ENCODE results near the gene HECW1.
"Not testable (repeated sequence)": the region's sequence is repeated elsewhere in the genome, so short reads cannot be mapped to it uniquely, and the experiment has no call there.

Gene HECW1

DNA sequence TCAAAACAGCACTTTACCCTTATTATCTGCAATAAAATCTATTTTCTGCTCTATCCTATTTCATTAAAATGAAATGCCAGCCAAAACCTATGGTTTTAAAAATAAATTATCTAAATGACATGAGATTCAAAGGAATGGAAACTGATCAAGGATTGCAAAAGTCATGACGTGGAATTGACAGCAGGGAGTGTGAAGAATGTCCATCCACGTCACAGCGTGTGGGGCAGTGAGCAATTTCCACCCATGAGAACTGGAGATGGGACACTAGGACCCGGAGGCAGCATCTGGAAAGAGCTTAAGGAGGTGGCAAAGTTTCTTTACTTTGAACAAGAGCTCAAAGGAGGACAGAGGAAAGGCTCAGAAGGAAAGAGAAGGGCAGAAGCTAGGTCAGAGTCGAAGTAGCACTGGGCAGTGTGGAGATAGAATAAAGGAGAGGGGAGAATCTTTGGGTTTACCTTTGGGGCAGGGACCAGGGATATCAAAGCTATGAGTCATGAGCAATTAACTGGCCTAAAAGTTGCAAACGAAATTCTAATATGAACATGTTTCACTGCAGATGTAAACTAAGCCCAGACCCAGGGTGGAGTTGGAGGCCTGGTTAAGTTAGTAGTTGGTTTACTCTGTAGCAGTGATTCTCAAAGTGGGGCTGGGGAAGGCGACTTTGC is 445.5 kb downstream of the HECW1 start:
- DNase-seq, result no peak

DNA sequence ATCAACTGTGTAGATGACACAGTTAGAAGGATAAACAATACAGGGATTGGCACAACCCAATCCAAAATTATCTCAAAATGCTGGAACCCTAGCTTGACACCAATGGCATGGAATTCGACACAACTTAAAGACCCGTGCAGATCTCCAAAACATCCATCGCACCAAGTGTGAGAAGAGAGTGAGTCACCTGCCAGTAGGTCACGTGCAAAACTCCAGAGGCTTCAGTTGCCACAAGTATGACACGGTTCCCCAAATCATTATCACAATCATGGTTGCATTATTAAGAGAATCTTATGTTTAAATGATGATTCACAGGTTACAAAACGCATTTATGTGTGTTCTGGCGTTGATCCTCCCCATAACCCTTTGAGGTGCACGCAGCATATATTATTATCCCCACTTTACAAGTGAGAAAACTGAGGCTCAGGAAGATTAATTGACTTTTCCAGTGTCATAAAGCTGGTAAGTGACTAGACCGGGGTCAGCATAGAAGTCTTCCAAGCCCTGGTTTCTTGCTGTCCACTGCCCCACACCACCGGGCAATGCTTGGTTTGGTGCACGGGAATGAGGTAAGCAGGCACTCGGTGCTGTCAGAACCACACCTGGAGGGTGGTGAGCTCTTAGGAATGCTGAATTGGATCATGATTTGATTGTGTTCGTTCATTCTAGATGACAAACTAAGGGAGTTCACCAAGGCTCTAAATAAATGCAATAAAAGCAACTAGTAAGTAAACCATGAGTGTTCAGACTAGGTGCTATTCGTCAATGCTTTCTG is 446.9 kb downstream of the HECW1 start:
- DNase-seq, result no peak

DNA sequence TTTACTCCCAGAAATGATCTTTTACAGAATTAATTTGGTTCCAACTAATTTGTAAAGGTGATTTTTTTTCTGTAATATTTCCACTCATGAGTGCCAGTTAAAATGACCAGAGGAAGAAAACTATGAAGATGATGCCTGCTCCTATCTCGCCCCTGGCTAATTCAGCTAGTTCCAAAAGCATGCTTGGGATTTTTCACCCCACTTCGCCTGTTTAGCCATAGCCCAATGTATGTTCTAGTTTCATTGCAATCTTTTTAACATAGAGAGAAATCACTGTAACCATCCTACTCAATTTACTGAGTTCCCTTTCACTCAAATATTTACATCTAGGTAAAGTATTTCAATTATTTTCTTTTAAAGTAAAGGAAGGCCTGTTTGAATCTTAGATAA is 447.5 kb downstream of the HECW1 start:
- no peak for DNase-seq

- no peak for DNase-seq
These were observed 448.4 kb downstream of the HECW1 start for GRCh38 chr7:43560742-43561330.

GRCh38 chr7:43562383-43562782 is 449.9 kb downstream of the HECW1 start:
- DNase-seq, result no peak

- no peak for DNase-seq
These were observed 453.3 kb downstream of the HECW1 start for GRCh38 chr7:43565786-43566185.

DNA sequence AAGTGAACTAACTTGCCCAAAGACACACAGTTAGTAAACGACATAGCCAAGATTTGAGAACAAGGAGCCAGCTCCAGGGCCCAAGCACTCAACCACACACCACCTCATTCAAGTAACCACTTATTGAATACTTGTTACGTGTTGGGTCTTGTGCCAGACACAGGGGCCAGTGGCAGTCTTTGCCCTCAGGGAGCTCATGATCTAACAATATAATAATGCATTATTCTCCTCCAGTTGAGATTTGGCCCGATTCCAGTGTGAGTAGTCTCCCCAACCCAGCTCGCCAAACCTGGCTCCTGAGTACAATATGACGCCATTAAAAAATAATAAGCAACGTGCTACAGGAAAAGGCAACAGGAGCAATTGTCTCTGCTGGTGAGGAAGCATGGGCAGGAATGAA is 456.1 kb downstream of the HECW1 start:
- DNase-seq, result no peak

- no peak for DNase-seq
These were observed 457.0 kb downstream of the HECW1 start for GRCh38 chr7:43569424-43569823.

- DNase-seq, result no peak
These were observed 458.4 kb downstream of the HECW1 start for GRCh38 chr7:43570688-43571365.

DNA sequence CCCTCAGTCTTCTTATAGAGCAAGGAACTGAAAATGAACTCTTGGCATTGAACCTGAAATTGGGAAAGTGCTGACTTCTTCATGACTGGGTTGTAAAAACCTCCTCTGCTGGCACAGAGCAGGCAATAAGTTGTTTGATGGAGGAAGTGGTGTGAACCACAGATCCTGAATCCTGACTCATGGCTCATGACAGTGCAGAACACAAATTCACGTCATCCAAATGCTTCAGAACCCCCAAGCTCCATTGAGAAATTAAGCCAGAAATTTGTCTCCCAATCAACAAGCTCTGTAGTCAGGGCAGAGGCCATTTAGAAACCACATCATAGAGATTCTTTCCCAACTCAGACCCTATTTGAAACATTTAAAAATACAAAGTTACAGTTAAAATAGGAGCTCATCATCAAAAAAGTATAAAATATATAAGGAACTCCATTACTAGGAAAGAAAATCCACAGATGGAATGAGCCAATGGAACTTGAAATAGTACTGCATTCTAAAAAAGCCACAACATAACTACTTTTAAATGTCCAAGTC is 460.1 kb downstream of the HECW1 start:
- DNase-seq, result no peak

DNA sequence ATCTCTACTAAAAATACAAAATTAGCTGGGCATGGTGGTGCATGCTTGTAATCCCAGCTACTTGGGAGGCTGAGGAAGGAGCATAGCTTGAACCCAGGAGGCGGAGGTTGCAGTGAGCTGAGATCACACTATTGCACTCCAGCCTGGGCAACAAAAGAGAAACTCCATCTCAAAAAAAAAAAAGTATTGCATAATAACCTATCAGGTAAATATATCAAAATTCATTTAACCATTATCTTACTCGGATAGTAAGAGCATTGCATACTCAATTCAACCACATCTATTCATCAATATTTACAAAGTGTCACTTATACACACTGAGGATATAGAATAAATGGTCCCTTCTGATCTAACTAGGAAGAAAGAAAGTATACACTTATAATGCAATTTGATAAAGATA is 461.4 kb downstream of the HECW1 start:
- not testable (repeated sequence) for DNase-seq

DNA sequence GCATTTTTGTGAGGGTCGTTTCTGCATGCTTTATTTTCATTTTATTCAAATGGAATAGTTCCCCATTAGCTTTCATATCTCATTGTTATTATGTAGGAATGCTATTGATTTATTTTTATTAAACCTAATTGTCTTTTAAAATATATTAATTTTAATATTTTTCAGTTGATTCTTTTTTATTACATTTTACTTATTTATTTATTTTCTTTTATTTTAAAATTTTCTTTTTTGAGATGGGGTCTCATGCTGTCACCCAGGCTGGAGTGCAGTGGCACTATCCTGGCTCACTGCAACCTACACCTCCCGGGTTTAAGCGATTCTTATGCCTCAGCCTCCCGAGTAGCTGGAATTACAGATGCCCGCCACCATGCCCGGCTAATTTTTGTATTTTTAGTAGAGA is 463.1 kb downstream of the HECW1 start:
- DNase-seq, result no peak

DNA sequence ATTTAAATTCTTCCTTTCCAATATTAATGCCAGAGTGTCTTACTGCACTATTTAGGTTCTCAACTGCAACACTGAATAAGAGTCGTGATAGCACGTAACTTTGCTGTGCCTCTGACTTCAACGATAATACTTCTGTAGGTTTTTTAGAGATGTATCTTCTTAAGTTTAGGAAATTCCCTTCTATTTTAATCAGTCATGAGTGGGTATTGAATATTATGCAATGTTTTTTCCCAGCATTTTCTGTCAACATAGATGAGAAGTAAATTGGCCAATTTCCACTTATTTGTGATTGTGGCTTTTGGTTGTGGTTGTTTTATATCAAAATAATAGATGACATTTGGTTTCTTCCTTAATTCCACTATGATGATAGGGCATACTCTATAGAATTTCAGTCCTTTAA is 463.8 kb downstream of the HECW1 start:
- DNase-seq, result no peak

GRCh38 chr7:43577485-43577951 is 465.1 kb downstream of the HECW1 start:
- no peak for DNase-seq

- DNase-seq, result peak; percentile 97
These were observed 470.3 kb downstream of the HECW1 start, which contains the start of gene STK17A for GRCh38 chr7:43582503-43583423. Gene STK17A (plus strand): TSS chr7:43583108. CDS start chr7:43583244, 136 bp downstream.

- DNase-seq, result peak; percentile 78
These were observed 471.2 kb downstream of the HECW1 start for GRCh38 chr7:43583424-43584194.

GRCh38 chr7:43584195-43584586 is 471.7 kb downstream of the HECW1 start:
- DNase-seq, result peak; percentile 55

DNA sequence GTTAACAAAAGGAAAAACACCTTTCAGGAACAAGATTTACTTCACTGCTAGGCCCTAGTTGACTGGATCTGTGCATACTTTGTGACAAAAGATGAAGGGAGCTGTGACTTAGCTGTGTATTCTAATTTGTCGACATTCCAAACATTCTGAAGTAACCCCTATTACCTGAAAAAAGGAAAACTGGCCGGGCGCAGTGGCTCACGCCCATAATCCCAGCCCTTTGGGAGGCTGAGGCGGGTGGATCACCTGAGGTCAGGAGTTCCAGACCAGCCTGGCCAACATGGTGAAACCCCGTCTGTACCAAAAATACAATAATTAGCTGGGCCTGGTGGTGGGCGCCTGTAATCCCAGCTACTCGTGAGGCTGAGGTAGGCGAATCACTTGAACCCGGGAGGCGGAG is 472.3 kb downstream of the HECW1 start:
- not testable (repeated sequence) for DNase-seq

- peak; percentile 47 for DNase-seq
These were observed 473.1 kb downstream of the HECW1 start for GRCh38 chr7:43585562-43585961.

DNA sequence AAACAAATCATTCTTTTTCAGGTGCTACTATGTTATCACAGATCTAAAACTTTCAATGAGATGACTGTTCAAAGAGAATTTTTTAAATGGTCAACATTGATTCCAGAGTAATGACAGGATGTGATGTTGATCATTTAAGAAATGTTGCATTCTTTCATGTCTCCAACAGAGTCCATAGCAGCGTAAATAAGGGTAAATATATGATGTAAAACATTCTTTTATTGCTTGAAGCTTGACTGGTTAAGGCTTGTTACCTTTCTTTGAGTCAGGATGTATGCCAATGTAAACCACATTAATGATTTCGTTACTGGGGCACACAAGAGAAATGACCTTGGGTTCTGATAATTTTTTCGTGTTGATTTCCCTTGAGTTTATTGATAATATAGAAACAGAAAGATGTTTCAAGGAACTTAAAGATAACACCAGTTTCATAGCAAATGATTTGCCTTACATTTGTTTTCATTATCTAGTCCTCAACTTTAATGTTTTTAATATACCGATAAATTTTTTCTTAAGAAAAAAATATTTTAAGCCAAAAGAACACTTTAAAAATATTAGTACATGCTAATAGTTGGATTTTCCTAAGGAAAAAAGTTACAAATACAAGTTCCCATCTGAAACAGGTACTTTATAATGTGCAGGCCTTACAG is 473.9 kb downstream of the HECW1 start:
- peak; percentile 74 for DNase-seq

Measured in CD4-positive, alpha-beta T cell treated with Interleukin-21 for 1 hour (primary cell).